ENCODE results near the gene RCOR2.

RCOR2 gene

GRCh38 chr11:63870351-63871140 is 46.4 kb downstream of the RCOR2 start:
- no peak overlapping the region for H3K4me3 ChIP-seq (ENCODE audit: low read depth, low read length)
- H3K27me3 ChIP-seq (ENCODE audit: insufficient read depth, low read depth, severe bottlenecking) = no peaks in the 10 kb centered on the region
- H3K27ac ChIP-seq = no peak overlapping the region
- no peak for TF ChIP-seq CTCF (IDR thresholded peaks at IDR 0.05; ENCODE audit: low read depth, low read length)
- H3K9me3 ChIP-seq (ENCODE audit: severe bottlenecking) = no peaks in the 10 kb centered on the region
- DNase-seq = no peak
- H3K36me3 ChIP-seq = peaks cover 5% of the 10 kb centered on the region

GRCh38 chr11:63869683-63870082 is 47.3 kb downstream of the RCOR2 start:
- Histone ChIP-seq H3K36me3 (peaks cover 4% of the 10 kb centered on the region; the same call in 1 of the 2 replicates), H3K27ac (no peak overlapping the region), H3K27me3 (ENCODE audit: insufficient read depth, low read depth, severe bottlenecking) (no peaks in the 10 kb centered on the region), H3K4me3 (ENCODE audit: low read depth, low read length) (no peak overlapping the region), H3K9me3 (ENCODE audit: severe bottlenecking) (no peaks in the 10 kb centered on the region)
- DNase-seq = no peak
- no peak for TF ChIP-seq CTCF (IDR thresholded peaks at IDR 0.05; ENCODE audit: low read depth, low read length)

GRCh38 chr11:63869171-63869591 is 47.8 kb downstream of the RCOR2 start:
- Histone ChIP-seq H3K4me3 (ENCODE audit: low read depth, low read length) (no peak overlapping the region), H3K36me3 (peaks cover 4% of the 10 kb centered on the region; the same call in 1 of the 2 replicates), H3K27me3 (ENCODE audit: insufficient read depth, low read depth, severe bottlenecking) (no peaks in the 10 kb centered on the region), H3K27ac (no peak overlapping the region), H3K9me3 (ENCODE audit: severe bottlenecking) (no peaks in the 10 kb centered on the region)
- no peak for DNase-seq
- no peak for TF ChIP-seq CTCF (IDR thresholded peaks at IDR 0.05; ENCODE audit: low read depth, low read length)

- H3K36me3 ChIP-seq = peaks cover 4% of the 10 kb centered on the region; the same call in 1 of the 2 replicates
- H3K27me3 ChIP-seq (ENCODE audit: insufficient read depth, low read depth, severe bottlenecking) = no peaks in the 10 kb centered on the region
- no peak overlapping the region for H3K27ac ChIP-seq
- TF ChIP-seq CTCF (IDR thresholded peaks at IDR 0.05; ENCODE audit: low read depth, low read length) = no peak
- no peak overlapping the region for H3K4me3 ChIP-seq (ENCODE audit: low read depth, low read length)
- DNase-seq = no peak
- H3K9me3 ChIP-seq (ENCODE audit: severe bottlenecking) = no peaks in the 10 kb centered on the region
Measured at GRCh38 chr11:63868399-63869064, 48.4 kb downstream of the RCOR2 start.

GRCh38 chr11:63867511-63867910 is 49.5 kb downstream of the RCOR2 start:
- peaks cover 5% of the 10 kb centered on the region; the same call in 1 of the 2 replicates for H3K36me3 ChIP-seq
- H3K27ac ChIP-seq = no peak overlapping the region
- DNase-seq = no peak
- no peaks in the 10 kb centered on the region for H3K9me3 ChIP-seq (ENCODE audit: severe bottlenecking)
- H3K4me3 ChIP-seq (ENCODE audit: low read depth, low read length) = no peak overlapping the region
- no peak for TF ChIP-seq CTCF (IDR thresholded peaks at IDR 0.05; ENCODE audit: low read depth, low read length)
- no peaks in the 10 kb centered on the region for H3K27me3 ChIP-seq (ENCODE audit: insufficient read depth, low read depth, severe bottlenecking)
